GM19351 (cell line): ENCODE results near the gene OR2A5.
"Not testable (repeated sequence)": the region's sequence is repeated elsewhere in the genome, so short reads cannot be mapped to it uniquely, and the experiment has no call there.

ENCODE experiments used
- ATAC-seq: cut with Tn5 transposase; IDR thresholded peaks from one replicate; pipeline ENCODE4 v1.9.1; 2021; ENCODE audit warnings: mild to moderate bottlenecking, moderate library complexity; ENCODE audit not compliant: unreplicated experiment

The OR2A5 gene

DNA sequence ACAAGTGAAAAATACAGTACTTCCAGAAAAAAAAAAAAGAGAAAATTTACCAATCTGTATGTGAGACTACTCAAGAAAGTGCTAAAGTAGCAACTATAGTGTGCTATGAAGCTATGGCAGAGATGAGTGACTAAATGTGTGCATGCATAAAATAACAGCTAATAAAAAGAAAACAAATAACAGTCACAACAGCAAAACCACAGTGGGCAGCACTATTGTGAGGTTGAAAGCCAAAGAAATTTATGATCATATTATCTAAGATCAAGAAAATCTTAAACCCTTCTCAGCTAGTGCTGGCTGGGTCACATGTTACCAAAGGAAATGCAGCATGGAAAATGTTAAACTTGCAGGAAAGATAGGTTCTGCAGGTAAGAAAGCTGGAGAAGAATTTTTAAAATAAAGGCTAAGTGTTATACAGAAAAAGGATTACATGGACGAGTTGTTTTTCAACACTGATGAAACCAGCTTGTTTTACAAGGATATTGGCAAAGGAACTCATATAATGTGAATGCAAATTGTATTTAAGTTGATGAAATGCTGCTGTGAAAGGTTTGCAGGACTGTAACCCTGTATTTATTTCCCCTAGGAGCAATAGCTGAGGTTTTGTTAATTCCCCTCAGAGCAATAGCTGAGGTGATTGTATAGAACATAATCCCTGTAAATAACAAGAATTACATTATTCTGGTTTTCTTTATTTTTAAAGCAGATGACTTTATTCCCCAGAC, 15.6 kb upstream of the OR2A5 start:
- ATAC-seq, result no peak

- ATAC-seq, result no peak
Observed at GRCh38 chr7:144035385-144035784, 13.4 kb upstream of the OR2A5 start.

DNA sequence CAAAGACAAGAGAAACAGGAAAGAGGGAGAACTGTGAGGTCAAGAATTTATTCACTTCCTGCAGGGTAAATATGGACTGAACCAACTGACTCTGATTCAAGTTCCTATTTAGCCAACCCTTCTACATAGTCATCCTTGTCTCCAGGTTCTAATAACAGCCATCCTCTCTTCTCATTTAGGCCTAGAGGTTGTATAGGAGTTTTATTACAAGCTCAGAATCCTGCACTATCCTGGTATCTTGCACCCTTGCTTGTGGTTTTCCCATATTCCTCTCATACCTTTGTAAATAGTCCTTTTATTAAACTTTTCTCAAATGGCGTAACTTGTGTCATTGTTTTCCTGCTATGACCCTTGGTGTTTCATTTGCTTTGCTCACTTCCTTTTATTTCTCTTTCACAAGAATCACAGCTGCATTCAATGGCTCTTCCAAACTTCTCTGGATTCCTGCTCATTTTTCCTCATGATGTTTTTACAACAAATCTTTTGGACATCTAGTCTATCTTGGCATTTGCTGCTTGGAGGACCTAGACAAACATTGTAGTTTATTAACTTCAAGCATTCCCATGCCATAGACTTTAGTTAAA, 12.4 kb upstream of the OR2A5 start:
- no peak for ATAC-seq

DNA sequence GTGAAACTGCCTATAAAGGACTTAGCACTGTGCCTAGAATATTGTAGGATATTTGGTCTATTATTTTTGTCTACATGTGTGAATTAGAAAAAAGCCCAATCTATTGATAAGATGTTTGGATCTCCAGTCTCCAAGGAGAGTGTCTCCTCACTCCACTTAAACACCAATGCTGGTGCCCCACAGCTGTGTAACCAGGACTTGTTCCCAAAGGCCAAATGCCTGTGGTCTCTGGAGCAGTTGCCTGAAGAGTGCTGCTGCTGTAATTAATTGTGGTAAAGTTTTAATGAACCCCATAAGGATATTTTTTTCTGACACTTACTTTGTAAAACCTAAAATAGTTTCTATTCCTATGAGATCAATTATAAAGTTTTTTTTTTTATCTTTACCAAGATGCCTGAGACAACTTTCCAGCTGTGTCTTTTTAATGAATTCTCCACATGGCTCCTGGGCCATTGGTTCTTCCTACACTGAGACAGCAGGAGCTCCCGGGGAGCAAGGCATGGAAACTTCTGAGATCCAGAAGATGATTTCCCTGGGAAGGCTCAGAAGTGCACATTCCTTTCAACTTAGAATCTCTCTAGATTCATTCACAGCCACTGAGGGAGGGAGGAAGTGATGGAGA, 11.2 kb upstream of the OR2A5 start:
- ATAC-seq, result no peak

- no peak for ATAC-seq
Observed at GRCh38 chr7:144038887-144039286, 9.9 kb upstream of the OR2A5 start.

GRCh38 chr7:144049491-144049890, 743 bp downstream of the OR2A5 start:
- no peak for ATAC-seq

GRCh38 chr7:144050093-144050492, 1.3 kb downstream of the OR2A5 start:
- no peak for ATAC-seq

DNA sequence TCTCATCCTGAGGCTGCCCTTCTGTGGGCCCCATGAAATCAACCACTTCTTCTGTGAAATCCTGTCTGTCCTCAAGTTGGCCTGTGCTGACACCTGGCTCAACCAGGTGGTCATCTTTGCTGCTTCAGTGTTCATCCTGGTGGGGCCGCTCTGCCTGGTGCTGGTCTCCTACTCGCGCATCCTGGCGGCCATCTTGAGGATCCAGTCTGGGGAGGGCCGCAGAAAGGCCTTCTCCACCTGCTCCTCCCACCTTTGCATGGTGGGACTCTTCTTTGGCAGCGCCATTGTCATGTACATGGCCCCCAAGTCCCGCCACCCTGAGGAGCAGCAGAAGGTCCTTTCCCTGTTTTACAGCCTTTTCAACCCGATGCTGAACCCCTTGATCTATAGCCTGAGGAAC, 2.1 kb downstream of the OR2A5 start:
- not testable (repeated sequence) for ATAC-seq

DNA sequence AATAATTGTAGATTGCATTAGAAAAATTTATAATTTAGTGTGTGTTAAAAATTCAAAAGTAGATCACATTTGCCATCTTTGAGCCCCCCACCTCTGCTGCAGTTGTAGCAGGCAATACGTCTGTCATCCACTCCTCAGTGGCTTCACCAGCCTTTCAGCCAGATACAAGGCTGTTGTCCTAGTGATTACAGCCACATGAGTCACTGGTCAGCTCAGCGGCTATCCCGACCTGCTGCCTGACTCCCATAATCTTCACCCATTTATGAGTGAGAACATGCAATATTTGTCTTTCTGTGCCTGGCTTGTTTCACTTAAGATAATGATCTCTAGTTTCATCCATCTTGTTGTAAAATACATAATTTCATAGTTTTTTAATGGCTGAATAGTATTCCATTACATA, 9.2 kb downstream of the OR2A5 start:
- ATAC-seq, result no peak

GRCh38 chr7:144063710-144064109, 15.0 kb downstream of the OR2A5 start:
- ATAC-seq, result no peak

DNA sequence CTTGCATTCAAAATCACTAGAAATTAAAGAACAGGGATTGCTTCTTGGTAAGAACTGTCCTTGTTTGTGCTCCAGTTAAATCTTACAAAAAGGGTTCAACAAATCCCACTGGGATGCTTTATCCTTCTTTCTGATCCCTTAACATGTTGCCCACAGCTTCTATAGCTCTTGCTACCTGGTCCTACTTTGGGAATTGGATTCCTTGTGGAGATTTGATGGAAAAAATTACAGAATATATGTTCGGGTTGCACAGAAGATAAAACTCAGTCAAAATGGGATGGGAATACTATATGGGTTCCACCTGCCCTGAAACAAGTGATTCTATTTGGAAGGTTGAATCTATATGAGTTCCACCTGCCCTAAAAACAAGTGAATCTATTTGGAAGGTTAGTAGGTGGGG, 20.8 kb downstream of the OR2A5 start, which contains the start of gene OR2A25:
Gene OR2A25 (plus strand): TSS at position 301 of the 400 bp plus-strand sequence. CDS start 4,409 bp downstream, outside the sequence.
- no peak for ATAC-seq

GRCh38 chr7:144069953-144070352, 21.2 kb downstream of the OR2A5 start:
- no peak for ATAC-seq

GRCh38 chr7:144074374-144074773, 25.6 kb downstream of the OR2A5 start:
- ATAC-seq, result no peak

DNA sequence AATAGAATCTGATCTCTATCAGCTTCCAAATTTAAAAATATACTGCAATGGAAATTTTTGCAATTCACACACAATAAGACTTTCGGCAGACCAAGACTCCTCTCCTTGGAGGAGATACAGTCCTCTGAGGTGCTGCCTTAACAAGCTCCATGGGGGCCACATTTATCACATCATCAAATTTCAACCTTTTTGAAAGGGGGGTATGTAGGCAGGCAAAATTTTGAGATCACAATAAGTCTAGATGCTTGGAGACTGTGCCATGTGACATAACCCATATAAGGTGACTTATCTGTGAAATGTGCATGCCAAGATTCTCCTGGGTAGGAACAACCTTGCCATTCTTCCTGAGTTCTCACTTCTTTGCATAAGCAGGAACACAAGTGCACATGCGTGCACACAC, 37.2 kb downstream of the OR2A5 start, which contains the start of gene OR2A12:
Gene OR2A12 (plus strand): TSS at position 301 of the 400 bp plus-strand sequence. CDS start 8,830 bp downstream, outside the sequence.
- ATAC-seq, result no peak

GRCh38 chr7:144086730-144087129, 38.0 kb downstream of the OR2A5 start:
- no peak for ATAC-seq

DNA sequence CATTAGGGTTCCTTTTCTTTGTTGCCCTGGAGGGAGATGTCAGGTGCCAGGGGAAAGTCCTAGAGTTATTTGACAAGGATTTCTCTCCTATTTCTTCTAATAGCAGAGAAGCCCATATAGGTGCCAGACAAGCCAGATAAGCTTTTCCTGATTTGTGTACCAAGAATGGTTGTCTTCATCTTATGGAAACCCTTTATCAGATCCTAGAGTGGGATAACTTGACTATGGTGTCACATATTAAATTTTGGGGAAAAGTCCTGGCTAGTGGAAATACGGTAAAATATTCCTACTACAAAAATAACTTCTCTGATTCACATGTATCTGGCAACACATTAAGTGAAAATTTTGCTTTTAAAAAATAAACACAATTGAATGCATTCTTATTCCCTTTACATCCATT, 38.5 kb downstream of the OR2A5 start:
- ATAC-seq, result no peak

DNA sequence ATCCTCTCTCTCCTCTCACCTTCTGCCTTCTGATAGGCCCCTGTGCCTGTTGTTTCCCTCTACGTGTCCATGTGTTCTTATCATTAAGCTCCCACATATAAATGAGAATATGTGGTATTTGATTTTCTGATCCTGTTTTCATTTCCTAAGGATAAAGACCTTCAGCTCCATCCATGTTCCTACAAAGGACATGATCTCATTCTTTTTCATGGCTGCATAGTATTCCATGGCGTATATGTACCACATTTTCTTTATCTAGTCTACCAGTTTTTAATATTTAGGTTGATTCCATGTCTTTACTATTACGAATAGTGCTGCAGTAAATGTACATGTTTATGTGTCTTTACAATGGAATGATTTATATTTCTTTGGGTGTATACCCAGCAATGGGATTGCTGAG, 41.9 kb downstream of the OR2A5 start:
- no peak for ATAC-seq

- no peak for ATAC-seq
Observed at GRCh38 chr7:144098776-144099175, 50.0 kb downstream of the OR2A5 start.

DNA sequence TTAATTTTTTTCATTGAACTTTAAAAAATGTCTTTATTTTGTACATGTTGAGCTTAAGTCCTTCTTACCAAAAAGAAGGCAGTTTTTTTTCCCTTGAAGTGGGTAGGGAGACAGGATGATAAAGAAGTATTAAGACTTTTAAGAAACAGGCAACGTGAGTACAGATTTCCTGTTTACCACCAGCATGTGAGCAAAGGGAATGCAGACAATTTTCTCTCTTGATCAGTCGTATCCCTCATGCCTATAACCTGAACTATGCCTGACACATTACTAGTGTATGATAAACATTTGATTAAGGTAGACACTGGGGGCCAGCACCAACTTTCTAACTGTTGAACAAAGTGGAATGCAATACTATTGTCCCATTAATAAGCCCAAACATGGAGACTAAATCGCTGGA, 51.9 kb downstream of the OR2A5 start:
- no peak for ATAC-seq

- no peak for ATAC-seq
Observed at GRCh38 chr7:144102041-144102440, 53.3 kb downstream of the OR2A5 start.

DNA sequence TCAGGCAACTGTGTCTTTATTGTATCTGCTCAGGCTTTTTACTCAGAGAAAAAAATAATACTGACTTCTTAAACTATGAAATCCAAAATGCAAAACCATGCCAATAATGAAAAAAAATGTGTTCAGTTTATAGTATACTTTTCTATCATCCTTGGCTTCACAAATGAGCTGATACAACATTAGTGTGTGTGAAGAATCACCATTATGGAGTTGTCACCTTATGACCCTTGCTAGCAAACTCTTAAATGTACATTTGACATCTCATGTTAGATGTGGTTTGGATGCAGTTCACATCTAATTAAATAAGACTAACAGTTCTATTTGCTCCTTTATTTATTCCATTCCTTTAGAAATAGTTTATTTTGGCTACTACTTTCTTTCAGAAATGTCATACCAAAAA, 56.5 kb downstream of the OR2A5 start:
- ATAC-seq, result no peak
